Measurements from ENCODE around the gene CYP4F2. TPM values are rescaled to one million over a fixed set of nuclear protein-coding genes. Genes with fewer than 3 reads are reported as not detected.
A peak's percentile ranks its signal among the peaks of the same experiment; 100 is the strongest.
"Not testable (repeated sequence)": the region's sequence is repeated elsewhere in the genome, so short reads cannot be mapped to it uniquely, and the experiment has no call there.

CYP4F2 gene
- total RNA-seq, 4 donors from 2014 or later, result 19.8 to 915 (median 698) TPM

DNA sequence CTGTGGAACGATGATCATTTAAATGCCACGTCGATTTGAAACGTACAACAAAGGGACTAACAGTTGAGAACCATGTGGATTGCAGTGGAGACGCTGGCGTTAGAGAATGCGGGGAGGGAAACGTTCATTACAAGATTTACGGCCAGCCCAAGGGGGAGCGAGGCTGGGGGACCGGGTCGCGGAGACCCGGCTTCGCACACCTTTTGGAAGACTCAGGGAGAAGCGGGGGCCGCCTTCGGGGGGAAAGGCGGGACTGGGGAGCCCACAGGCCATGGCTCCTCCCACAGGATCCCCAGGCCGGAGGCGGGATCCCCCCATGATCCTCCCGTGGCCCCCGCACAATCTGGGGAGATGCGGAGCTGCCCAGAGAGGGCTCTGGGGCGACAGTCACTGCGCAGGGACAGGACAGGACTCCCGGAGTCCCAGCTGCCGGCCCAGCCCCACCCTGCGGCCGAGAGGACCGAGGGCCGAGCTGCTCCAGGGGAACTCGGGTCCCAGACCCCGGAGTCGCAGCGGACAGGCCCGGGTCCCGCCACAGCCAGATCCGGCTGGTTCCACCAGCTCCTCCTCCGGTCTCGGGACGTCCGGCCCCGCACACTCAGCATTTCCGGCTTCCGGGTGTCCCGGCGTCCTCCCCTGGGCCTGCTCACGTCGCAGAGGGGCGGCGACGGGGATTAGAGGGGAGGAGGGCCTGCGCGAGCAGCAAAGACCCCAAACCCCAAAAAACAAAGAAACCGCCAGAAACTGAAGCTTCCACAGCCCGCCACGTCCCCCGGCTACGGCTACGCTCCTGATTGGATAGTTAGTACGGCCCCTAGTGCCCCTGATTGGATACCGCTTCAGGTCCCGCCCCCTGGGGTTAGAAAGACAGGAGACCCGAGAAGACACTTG, 61.3 kb downstream of the CYP4F2 start:
- DNase-seq, result peak; percentile 96 to 99 (median 98)
- TF ChIP-seq POLR2A (IDR thresholded peaks at IDR 0.05), result peak; percentile 89 to 91
- TF ChIP-seq, protein P1, sequence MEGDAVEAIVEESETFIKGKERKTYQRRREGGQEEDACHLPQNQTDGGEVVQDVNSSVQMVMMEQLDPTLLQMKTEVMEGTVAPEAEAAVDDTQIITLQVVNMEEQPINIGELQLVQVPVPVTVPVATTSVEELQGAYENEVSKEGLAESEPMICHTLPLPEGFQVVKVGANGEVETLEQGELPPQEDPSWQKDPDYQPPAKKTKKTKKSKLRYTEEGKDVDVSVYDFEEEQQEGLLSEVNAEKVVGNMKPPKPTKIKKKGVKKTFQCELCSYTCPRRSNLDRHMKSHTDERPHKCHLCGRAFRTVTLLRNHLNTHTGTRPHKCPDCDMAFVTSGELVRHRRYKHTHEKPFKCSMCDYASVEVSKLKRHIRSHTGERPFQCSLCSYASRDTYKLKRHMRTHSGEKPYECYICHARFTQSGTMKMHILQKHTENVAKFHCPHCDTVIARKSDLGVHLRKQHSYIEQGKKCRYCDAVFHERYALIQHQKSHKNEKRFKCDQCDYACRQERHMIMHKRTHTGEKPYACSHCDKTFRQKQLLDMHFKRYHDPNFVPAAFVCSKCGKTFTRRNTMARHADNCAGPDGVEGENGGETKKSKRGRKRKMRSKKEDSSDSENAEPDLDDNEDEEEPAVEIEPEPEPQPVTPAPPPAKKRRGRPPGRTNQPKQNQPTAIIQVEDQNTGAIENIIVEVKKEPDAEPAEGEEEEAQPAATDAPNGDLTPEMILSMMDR (IDR thresholded peaks at IDR 0.05), result no peak
- no peaks in the 10 kb centered on the region for H3K36me3 ChIP-seq
- peaks cover 0 to 4% (median 0%) of the 10 kb centered on the region in 4 donors for H3K4me1 ChIP-seq
- H3K4me3 ChIP-seq, result peak overlapping the region; percentile 70 to 84 (median 80)
- H3K27ac ChIP-seq, result peak overlapping the region; percentile 95 to 99 (median 98)
- H3K27me3 ChIP-seq, result no peaks in the 10 kb centered on the region
- no peaks in the 10 kb centered on the region for H3K9me3 ChIP-seq

DNA sequence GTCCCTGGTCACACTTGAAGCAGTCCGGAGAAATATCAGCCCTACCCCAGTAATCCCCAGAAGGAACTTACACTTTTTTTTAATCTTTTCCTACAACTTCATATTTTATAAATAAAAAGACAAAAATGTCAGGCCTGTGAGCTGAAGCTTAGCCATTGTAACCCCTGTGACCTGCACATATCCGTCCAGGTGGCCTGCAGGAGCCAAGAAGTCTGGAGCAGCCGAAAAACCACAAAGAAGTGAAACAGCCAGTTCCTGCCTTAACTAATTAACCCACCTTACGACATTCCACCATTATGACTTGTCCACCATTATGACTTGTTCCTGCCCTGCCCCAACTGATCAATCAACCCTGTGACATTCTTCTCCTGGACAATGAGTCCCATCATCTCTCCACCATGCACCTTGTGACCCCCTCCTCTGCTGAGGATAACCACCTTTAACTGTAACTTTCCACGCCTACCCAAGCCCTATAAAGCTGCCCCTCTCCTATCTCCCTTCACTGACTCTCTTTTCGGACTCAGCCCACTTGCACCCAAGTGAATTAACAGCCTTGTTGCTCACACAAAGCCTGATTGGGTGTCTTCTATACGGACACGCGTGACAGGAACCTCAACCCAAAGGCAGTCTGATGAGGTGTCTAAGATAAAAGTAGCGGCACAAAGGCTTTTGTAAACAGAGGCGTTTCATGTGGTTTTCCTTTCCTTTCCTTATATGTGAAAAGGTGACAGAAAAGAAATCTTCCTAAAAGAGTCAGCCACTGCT, 62.1 kb downstream of the CYP4F2 start:
- not testable (repeated sequence) for H3K9me3 ChIP-seq, H3K4me1 ChIP-seq, H3K36me3 ChIP-seq, H3K27me3 ChIP-seq
- H3K27ac ChIP-seq, result peak overlapping the region; percentile 95 to 99 (median 98)
- H3K4me3 ChIP-seq, result peak overlapping the region; percentile 70 to 84 (median 80)
- peak in 2 of 3 donors; percentile 55 to 70 for DNase-seq

DNA sequence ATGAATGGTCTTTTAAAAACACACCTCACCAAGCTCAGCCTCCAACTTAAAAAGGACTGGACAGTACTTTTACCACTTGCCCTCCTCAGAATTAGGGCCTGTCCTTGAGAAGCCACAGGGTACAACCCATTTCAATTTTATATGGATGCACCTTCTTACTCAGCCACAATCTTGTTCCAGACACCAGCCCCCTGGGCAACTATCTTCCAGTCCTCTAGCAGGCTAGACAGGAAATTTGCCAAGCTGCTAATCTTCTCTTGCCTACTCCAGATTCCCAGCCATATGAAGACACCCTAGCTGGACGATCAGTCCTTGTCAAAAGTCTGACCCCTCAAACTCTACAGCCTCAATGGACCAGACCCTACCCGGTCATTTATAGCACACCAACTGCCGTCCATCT, 63.6 kb downstream of the CYP4F2 start:
- DNase-seq, H3K4me3 ChIP-seq, H3K36me3 ChIP-seq, H3K9me3 ChIP-seq, H3K4me1 ChIP-seq, H3K27ac ChIP-seq, H3K27me3 ChIP-seq: not testable (repeated sequence)

DNA sequence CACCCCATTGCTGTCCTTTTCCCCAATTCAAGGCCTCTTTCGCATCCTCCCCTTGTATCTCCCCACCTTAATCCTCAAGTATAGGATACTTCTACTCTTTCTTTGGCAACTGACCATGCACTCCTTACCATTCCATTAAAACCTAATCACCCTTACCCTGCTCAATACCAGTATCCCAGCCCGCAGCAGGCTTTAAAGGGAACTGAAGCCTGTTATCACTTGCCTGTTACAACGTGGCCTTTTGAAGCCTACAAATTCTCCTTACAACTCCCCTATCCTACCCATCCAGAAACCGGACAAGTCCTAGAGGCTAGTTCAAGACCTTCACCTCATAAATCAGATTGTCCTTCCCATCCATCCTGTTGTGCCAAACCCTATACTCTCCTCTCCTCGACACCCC, 66.2 kb downstream of the CYP4F2 start:
- Histone ChIP-seq H3K27me3 (no peaks in the 10 kb centered on the region), H3K36me3 (no peaks in the 10 kb centered on the region), H3K9me3 (no peaks in the 10 kb centered on the region), H3K4me3 (no peak overlapping the region), H3K4me1 (peaks cover 0 to 4% (median 0%) of the 10 kb centered on the region in 4 donors), H3K27ac (no peak overlapping the region)
- TF ChIP-seq, protein P1 (IDR thresholded peaks at IDR 0.05), result no peak
- no peak for TF ChIP-seq POLR2A (IDR thresholded peaks at IDR 0.05)
- DNase-seq, result no peak

DNA sequence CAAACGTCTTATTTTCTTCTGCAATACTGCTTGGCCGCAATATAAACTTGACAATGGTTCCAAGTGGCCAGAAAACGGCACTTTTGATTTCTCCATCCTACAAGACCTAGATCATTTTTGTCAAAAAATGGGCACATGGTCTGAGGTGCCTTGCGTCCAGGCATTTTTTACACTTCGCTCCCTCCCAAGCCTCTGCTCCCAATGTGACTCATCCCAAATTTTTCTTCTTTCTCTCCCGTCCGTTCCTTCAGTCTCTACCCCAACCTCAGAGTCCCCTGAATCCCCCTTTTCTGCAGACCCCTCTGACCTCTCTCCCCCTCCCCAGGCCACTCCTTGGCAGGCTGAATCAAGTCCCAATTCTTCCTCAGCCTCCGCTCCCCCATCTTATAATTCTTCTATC, 68.1 kb downstream of the CYP4F2 start:
- Histone ChIP-seq H3K9me3 (no peaks in the 10 kb centered on the region), H3K27ac (no peak overlapping the region), H3K27me3 (no peaks in the 10 kb centered on the region), H3K4me3 (no peak overlapping the region), H3K4me1 (no peaks in the 10 kb centered on the region), H3K36me3 (no peaks in the 10 kb centered on the region)
- no peak for TF ChIP-seq POLR2A (IDR thresholded peaks at IDR 0.05)
- TF ChIP-seq, protein P1 (IDR thresholded peaks at IDR 0.05), result no peak
- DNase-seq, result no peak

DNA sequence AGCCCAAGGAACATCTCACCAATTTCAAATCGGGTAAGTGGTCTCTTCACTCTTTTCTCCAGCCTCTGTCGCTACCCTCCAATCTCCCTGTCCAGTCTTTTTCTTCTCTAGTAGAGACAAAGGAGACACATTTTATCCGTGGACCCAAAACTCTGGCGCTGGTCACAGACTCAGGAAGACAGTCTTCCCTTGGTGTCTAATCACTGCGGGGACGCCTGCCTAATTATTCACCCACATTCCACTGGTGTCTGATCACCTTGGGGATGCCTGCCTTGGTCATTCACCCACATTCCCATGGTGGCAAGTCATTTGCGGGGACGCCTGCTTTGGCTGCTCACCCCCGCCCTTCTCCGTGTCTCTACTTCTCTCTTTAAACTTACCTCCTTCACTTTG, 68.6 kb downstream of the CYP4F2 start:
- H3K9me3 ChIP-seq, result no peaks in the 10 kb centered on the region
- H3K4me1 ChIP-seq, result no peaks in the 10 kb centered on the region
- no peak for TF ChIP-seq POLR2A (IDR thresholded peaks at IDR 0.05)
- TF ChIP-seq, protein P1 (IDR thresholded peaks at IDR 0.05), result no peak

DNA sequence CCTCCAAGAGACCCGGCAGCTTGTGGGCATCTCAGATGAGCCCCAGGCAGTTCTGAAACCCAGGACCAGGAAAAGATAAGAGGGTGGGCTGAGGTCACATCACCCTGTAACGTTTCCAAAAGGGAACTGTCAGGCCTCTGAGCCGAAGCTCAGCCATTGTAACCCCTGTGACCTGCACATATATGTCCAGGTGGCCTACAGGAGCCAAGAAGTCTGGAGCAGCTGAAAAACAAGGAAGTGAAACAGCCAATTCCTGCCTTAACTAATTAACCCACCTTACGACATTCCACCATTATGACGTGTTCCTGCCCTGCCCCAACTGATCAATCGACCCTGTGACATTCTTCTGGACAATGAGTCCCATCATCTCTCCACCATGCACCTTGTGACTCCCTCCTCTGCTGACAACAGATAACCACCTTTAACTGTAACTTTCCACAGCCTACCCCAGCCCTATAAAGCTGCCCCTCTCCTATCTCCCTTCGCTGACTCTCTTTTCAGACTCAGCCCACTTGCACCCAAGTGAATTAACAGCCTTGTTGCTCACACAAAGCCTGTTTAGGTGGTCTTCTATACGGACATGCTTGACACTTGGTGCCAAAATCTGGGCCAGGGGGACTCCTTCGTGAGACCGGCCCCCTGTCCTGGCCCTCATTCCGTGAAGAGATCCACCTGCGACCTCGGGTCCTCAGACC, 69.1 kb downstream of the CYP4F2 start:
- DNase-seq, result peak in 1 of 3 donors; percentile 63
- H3K4me3 ChIP-seq, H3K9me3 ChIP-seq, H3K27me3 ChIP-seq, H3K27ac ChIP-seq, H3K36me3 ChIP-seq, H3K4me1 ChIP-seq: not testable (repeated sequence)

More for the DNA sequence above, 68.6 kb downstream of the CYP4F2 start:
- H3K27ac ChIP-seq, result no peak overlapping the region
- DNase-seq, result no peak
- no peak overlapping the region for H3K4me3 ChIP-seq
- H3K36me3 ChIP-seq, result no peaks in the 10 kb centered on the region
- no peaks in the 10 kb centered on the region for H3K27me3 ChIP-seq

All from Peyer's patch (tissue), 4 donors.